Measurements from ENCODE around the gene METTL25B.

GRCh38 chr1:156721131-156721530 lies 7.1 kb upstream of the METTL25B start:
- no peak for TF ChIP-seq GATA3 (IDR thresholded peaks at IDR 0.05; ENCODE audit: low read depth, low read length)
- no peak for TF ChIP-seq GATA2 (IDR thresholded peaks at IDR 0.05; ENCODE audit: low read depth, low read length)

Data from SH-SY5Y (cell line).